GM19193 (cell line): ENCODE data around the gene INPP4B.

Experiments used
- POLR2A ChIP-seq: IDR thresholded peaks from 4 replicates; pipeline ENCODE4 v1.6.1; 2011; ENCODE audit not compliant: insufficient read depth, insufficient read length; ENCODE audit errors: extremely low read depth

The INPP4B gene

DNA sequence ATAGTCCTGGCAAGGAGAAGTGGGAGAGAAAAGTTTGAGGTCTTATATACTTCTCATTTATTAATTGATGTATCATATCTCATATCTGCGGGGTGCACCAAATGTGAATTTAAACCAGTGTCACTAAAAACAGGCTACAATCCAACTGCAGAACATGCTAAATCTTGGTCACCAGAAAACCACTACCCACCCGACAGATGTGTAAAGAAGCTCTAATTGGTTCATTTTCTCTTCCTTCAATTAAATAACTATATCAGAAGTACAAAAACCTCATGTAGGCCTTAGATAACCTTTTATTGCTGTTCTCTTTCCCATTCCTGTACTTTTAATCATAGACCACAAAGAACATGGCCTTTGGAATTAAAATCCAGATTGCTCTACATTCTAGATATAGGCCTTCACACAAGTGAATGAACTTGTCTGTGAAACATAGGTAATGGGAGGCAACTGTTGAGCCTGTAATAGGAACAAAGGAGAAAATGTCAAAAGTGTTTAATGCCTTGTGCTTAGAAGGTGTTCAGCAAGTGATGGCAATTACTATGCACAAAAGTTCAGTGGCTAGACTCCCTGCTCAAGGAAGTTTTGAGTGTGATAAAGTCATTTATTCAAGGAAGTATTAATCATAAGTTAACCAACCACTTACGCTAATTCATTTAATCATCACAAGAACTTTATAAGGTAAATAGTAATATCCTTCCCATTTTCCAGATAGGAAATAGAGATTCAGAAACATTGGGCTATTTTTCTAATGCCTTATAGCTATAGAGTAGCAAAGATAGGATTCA lies 425.6 kb downstream of the INPP4B start:
- no peak for TF ChIP-seq POLR2A

DNA sequence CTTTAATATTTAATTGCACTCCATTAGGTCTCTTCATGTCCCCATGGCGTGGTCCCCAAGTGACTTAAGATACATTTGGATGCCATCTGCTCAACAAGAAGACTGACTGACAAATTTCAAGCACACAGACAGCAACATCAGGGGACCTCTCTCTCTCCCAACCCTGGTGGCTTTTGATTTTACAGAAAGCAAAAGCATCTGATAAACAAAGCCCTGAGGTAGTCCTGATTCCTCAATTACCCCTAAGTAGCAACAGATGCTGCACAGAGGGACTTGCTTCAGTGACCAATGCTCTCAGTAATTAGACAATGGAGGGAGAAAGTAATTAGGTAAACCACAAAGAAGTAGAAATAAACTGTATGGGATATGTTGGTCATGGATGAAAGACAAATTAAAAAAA lies 426.4 kb downstream of the INPP4B start:
- no peak for TF ChIP-seq POLR2A

DNA sequence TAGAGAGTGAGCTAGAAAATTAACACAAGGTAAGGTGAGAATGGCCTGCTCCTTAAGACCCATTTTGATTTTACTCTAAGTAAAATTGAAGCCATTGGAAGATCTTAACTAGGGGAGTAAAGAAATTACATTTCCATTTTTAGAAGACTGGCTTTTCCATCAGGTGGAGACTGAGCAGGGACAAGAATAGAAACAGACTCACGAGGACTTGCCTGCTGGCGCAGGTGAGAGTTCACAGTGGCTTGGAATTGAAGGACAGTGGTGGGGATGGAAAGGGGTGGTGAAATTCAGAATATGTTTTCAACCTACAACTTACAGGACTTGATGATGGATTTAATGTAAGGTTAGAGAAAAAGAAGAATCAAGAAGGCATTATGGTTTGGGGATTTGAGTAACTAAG lies 427.4 kb downstream of the INPP4B start:
- no peak for TF ChIP-seq POLR2A

DNA sequence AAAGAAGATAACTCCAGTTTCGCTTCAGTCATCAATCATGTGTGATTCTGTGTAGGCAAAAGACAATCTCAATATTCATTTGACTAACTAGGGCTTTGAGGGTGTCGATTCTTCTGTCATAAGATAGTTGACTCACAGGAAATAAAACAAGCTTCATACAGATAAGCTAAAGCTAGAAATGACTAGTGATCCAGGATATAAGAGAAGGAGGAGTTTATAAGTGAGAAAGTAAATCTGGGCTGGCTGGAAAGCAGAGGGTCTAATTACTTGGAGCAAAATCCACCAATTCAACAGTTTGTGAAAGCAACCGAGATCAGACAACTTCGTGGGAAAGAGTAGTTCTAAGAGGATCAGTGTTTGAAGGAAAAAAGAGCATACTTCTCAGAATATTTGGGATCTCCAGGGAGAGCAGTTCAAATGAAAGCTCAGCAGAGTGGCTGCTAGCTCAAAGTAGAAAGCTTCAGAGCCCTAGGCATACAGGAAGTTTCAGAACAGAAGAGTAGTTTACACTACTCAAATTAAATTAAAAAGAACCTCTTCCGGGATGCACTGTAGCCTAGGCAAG lies 429.3 kb downstream of the INPP4B start:
- TF ChIP-seq POLR2A: no peak

DNA sequence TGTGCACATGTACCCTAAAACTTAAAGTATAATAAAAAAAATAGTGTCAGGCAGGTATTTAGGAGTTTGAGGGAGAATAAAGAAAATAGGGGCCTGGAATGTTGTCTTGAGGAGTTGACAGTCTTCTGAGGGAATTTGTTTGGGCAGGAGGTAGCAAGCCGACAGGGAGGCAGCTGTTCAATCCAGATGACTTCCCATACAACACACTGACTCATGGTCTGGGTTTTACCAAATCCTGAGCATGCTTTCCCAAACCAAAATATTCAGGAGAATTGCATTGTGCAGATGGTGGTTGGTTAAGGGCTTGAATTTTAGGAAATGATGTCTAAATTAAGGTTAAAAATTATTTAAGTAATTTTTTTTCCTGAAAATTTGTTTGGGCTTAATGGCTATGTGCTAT lies 430.0 kb downstream of the INPP4B start:
- no peak for TF ChIP-seq POLR2A

DNA sequence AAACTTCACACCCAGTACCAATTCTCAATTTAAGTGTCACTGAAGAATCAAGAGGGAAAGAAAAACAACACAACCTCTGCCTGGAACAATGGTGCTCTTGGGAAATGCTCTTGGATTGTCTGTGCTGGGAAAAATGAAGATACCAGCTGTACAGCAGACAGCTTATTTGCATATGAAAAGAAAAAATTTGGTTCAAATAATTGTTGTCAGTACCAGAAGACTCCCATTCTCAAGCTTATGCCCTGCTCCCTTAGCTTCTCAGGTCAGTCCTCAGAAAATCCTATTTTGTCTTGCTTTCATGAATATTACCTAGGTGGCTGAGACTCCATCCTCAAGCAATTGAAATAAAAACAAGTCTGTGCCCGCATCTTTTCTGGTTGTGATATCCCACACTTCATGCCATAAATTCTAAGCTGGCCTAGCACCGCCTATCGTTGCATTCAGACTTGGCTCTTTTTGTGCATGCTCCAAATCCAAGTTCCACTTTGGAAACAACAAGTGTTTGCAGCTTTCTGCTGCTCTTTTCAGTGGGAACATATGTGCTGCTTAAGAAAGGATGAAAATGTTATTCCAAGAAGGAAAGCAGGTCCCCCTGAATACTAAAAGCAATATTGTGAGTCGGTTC lies 431.6 kb downstream of the INPP4B start:
- no peak for TF ChIP-seq POLR2A

DNA sequence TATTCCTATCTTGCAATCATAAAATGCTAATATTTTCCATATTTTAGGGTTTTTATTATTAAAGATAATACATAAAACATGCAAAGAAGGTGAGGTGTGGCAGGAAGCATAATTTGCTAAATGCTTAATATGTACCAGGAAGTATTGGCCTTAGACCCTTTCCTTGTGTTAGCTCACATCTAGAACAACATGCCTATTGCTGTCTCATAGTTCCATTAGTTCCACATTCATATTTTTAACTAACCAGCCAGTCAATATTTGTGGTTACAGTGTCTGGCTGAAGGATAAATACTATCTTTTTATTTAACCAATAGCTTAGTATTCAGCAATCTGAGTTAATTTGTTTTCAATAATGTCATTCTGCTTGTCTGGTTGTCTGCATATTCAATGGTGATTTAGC lies 432.6 kb downstream of the INPP4B start:
- no peak for TF ChIP-seq POLR2A

DNA sequence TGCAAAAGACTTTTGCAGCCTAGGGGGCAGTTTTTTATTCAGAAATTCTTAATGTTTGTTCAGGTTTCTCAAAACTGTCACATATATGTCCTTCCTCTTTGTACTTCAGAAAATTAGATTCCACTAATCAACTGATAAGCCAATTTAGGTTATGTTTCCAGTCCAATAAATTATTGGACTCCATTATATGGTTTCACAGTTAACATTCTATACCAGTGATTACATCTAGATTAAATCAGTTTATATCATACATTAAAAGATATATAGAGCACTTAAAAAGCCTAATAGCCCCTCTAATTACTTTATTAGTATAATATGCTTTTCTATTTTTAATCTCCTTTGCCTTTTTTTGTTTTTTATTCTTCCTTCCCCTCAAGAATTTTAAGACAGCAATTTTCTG lies 434.1 kb downstream of the INPP4B start:
- no peak for TF ChIP-seq POLR2A

DNA sequence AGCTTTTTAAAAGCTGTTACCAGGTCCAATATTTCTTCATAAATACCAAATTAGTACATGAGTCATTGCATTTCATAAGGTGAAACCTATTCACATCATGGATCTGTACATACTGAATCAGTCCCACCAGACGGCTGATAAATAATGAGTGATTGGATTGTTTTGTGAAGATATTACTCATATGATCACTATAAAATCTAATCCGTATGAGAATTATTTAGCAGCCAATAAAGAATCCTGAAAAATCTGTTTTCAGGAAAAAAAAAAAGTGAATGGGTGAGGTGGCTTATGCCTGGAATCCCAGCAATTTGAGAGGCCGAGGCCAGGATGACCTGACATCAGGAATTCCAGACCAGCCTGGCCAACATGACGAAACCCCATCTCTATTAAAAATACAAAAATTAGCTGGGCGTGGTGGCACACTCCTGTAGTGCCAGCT lies 438.1 kb downstream of the INPP4B start:
- no peak for TF ChIP-seq POLR2A

DNA sequence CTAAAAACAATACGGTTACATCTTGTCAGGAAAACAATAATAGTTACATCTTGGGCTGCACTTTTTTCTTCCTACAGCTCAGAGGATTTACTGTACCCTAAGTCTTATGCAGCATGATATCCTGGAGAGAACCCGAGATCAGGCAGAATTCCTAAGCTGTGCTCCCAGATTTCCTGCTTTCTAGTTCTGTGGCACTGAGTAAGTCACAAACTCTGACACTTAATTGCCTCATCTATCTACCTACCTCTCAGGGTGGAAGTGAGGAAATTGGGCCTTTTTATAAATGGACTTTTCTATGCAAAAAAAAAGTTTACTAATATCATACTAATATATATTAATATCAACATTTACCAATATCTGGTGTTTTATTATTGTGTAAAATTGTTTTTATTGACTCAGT lies 438.5 kb downstream of the INPP4B start:
- no peak for TF ChIP-seq POLR2A

DNA sequence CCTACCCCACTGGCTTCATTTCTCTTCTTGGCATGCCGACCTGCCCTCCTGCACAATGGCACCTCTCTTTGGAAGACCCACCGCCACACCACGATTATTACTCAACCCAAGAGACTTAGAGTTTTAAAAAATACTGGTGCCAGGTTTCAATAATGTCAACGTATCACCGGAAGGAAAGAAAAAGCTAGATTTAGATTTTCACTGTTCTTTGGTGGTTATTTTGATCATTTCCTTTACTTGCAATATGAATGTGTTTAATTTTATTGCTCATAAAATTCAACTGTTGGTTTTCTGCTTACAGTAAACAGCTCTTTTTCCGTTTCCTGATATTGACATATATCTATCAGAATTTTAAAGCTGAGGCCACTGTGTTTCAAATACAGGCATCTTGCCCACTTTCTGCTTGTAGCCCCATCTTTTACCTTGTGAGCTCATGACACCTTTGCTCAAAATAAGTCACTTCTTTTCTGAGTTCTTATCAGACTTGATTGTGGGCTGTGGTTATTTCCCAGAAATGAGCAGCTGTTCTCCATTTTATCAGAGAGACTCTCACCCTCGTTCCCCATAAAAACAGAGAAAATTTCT lies 439.1 kb downstream of the INPP4B start:
- no peak for TF ChIP-seq POLR2A

DNA sequence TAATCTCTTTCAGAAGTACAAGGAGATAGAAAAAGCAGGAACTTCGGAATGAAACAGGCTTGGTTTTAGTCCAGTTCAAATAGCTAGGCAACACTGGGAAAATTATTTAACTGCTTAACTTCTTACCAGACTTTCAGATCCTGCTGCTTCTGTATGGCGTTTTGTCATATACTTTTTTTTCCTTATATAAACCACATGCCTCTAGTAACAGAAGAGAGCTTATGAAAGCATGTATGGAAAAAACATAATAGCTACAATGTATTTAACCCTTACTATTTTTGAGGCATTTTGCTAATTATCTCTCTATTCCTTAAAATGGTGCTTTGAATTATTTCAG lies 439.6 kb downstream of the INPP4B start:
- TF ChIP-seq POLR2A: no peak

DNA sequence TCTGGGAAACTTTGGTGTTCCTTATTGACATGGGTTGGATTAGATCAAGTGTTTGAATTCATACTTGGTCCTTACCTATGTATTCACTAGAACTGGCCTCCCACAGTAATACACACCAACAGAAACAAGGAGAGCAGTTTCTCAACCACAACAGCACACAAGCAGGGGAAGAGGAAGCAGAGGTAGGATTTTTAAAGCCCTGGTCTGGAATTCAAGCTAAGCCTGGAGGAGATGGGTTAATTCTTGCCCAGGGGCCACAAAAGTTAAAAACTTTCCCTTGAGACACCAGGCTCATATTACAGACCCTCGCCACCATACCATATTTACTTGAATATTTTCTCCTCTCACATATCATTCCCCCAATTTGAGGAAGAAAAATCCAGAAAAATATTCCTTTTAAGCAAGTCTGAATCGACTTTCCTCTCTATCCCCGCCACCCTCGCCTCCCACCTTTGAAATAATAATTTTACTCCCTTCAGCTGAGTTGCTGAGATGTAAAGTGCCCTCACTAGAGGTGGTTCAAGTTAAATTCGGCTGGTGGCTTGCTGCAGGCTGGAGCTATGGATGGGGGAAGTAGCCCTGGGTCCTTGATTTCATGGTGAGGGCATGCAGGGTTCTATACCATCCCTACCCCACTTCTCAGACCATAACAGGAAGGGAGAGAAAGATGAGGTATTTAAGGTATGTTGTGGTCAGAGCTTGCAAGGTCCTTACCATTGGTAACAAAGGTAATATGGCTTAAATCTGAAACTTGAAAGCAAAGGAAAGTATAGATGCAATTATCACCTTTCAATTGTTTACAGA lies 440.2 kb downstream of the INPP4B start:
- no peak for TF ChIP-seq POLR2A

DNA sequence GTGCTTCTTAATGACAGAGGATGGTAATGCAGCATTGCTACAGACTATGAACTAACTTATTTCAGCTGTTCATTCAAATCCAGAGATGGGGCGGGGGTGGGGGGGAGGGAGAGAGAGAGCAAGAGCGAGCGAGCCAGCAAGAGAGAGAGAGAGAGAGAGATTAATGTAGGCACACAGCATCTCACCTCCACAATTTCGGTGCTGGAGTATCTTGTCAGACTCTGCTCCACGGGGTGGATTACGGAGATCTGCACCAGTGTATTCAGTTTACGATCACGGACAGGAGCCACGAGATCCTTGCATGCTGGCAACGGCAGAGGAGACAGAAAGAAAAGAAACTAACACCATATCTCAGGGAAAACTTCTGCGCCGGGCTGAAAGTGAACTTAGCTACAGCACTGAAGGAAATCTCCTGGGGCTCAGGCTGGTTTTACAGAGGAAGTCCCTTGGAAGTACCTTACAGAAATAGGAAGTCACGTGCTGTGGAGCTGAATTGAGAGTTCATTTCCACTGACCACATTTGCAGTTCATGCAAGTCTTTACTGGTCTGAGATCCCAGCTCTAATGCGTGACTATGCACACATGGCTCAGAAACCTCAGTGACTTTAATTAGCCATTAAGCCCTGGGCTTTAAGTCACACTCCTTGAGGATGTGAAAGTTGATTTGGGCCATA lies 440.9 kb downstream of the INPP4B start:
- no peak for TF ChIP-seq POLR2A
